GM18867 (cell line): ENCODE results near the gene MAP1LC3B2.
A peak's percentile ranks its signal among the peaks of the same experiment; 100 is the strongest.

Experiments used
- ATAC-seq: cut with Tn5 transposase; IDR thresholded peaks from one replicate; pipeline ENCODE4 v1.9.1; 2021; ENCODE audit warnings: mild to moderate bottlenecking, moderate library complexity; ENCODE audit not compliant: unreplicated experiment

Gene MAP1LC3B2

DNA sequence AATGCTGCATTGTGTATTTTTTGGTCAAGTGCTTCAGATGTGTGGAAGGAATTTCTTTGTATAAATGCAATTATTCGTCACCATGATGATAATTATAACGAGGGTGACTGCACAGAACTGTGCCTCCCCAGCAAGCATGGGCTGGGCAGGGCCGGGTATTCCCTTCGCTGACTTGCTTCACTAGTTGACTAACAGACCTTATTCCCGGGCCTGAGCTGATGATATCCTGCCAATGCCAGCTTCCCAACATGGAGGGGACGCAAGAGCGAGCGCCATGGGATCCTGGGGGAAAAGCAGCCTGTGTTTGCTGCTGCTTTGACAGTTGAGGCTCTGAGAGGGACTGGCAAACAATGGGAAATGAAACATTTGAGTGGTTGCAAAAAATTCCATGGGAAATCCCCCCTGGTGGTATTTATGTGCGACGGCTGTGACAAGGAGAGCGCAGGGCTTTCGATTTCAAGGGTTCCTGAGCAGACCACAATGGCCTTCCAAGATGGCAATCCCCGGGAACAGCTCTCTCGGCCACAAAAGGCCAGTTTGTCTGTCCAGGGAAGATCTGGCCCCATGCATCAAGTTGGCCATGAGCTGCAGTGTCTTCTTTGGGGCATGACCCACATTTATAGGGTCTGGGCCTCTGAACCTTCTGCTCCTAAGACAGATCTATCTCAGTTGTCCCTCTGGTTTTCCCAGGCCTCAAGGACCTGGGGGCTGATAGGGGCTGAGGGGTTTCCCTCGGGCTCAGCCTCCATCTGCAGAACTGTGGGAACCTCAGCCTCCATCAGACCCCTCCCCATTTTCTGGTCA lies 21.9 kb upstream of the MAP1LC3B2 start:
- peak; percentile 28 for ATAC-seq

DNA sequence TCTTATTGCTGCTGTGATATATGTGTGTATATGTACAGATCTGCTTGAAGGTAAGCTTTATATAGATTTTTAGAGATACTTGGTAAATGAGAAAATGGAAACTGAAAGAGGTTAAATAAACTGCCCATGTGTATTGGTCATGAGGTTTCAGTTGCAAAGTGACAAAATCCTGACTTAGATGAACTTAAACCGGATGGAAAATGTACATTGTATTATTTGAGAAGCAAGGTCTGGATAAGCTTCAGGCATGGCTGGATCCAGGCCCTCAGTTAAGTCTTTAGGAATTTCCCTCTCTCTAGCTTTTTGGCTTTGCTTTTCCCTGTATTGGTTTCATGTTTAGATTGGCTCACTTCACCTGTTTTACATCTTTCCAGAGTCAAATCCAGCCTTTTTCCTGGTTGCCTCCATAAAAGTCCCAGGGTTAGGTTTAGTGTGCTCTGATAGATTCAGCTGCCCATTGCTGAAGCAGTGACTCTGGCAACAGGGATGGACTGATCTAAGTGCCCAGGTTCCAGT lies 21.0 kb upstream of the MAP1LC3B2 start:
- ATAC-seq: peak; percentile 73

GRCh38 chr12:116538682-116539305 lies 20.4 kb upstream of the MAP1LC3B2 start:
- no peak for ATAC-seq

- ATAC-seq: no peak
Observed at GRCh38 chr12:116539361-116539771, 19.8 kb upstream of the MAP1LC3B2 start.

DNA sequence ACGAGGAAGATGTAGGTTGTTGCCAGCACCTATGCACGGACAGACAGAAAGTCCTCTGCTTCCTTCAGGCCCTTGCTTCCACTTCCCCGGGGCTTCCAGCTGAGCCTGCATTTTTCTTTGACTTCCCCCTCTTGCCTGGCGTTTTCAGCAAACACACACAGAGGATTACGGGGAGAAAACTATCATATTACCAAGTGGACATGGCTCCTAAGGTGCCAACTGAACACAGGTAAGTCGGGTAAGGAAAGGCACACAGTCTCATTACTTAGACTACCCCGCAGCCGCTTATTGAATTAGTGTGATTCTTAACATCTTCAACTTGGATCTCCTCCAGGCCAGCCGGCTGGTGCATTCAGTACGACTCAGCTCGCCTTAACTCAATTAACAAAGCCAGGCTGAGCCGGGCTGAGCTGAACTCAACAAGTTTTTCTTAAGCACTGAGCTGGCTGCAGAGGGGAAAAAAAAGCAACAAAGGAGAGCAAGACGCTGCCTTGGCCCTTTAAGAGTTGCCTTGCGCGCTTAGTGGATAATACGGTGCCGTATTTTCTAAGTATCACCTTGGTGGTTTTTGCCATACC lies 19.2 kb upstream of the MAP1LC3B2 start:
- no peak for ATAC-seq

DNA sequence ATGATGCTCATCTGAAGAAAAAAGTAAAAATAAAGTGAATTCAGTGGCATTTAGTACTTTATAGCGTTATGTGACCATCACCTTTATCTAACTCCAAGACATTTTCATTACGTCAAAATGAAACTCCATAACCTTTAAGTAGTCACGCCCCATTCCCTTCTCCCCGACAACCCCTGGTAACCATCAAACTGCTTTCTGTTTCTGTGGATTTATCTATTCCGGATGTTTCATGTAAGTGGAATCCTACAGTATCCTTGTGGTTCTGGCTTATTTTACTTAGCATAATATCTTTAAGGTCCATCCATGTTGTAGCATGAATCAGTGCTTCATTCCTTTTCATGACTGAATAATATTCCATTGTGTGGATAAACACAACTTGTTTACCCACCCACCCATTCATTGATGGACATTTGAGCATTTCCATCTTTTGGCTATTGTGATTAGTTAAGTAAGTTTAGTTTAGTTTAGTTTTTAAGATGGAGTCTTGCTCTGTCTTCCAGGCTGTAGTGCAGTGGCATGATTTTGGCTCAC lies 18.5 kb upstream of the MAP1LC3B2 start:
- ATAC-seq: no peak

GRCh38 chr12:116541547-116542344 lies 17.4 kb upstream of the MAP1LC3B2 start:
- ATAC-seq: no peak

- ATAC-seq: no peak
Observed at GRCh38 chr12:116542345-116542956, 16.7 kb upstream of the MAP1LC3B2 start.

- no peak for ATAC-seq
Observed at GRCh38 chr12:116544656-116545055, 14.5 kb upstream of the MAP1LC3B2 start.

- ATAC-seq: no peak
Observed at GRCh38 chr12:116545144-116545543, 14.0 kb upstream of the MAP1LC3B2 start.

DNA sequence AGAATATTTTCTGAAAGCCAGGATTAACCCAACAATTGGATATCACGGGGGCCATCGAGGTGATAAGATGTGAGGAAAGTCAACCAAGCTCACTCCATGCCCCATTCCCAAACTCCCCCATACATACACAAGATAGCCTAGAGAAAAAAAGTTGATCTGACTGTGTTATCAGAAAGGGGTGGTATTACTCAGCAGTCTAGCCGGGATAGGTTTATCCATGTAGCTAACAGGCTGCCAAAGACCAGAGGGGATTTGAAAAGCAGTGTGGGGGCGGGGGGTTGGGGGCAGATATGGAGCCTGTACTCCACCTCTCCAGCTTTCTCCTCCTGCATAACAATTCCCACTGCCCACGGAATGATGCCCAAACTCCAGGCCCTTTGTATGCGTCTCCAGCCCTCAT lies 13.2 kb upstream of the MAP1LC3B2 start:
- no peak for ATAC-seq

DNA sequence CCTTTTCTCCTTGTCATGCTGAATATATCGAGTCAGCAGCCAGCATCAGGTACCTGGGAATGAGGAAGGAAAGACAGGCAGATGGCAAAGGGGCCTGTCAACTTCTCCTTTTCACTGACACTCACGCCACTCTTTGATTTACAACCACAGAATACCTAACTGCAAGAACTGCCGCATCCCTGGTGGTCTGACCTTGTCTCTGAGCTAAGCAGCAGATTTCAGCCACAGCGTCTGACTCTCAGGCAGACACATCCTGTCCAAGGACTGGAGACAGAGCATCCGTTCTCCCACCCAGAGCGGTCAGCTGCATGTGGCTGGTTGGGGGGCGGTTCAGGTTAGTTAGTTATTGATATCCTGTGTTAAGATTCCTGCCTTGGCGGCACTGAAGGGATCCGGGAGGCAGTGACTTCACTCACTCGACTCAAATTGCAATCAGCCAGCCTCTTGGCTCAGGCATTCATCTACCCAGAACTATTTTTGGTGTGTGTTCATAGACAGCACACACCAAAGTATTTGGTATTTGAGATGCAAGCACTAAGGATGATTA lies 11.2 kb upstream of the MAP1LC3B2 start:
- ATAC-seq: peak; percentile 79

- ATAC-seq: no peak
Observed at GRCh38 chr12:116549993-116550392, 9.2 kb upstream of the MAP1LC3B2 start.

- no peak for ATAC-seq
Observed at GRCh38 chr12:116551151-116551550, 8.0 kb upstream of the MAP1LC3B2 start.

- no peak for ATAC-seq
Observed at GRCh38 chr12:116551619-116551951, 7.6 kb upstream of the MAP1LC3B2 start.

DNA sequence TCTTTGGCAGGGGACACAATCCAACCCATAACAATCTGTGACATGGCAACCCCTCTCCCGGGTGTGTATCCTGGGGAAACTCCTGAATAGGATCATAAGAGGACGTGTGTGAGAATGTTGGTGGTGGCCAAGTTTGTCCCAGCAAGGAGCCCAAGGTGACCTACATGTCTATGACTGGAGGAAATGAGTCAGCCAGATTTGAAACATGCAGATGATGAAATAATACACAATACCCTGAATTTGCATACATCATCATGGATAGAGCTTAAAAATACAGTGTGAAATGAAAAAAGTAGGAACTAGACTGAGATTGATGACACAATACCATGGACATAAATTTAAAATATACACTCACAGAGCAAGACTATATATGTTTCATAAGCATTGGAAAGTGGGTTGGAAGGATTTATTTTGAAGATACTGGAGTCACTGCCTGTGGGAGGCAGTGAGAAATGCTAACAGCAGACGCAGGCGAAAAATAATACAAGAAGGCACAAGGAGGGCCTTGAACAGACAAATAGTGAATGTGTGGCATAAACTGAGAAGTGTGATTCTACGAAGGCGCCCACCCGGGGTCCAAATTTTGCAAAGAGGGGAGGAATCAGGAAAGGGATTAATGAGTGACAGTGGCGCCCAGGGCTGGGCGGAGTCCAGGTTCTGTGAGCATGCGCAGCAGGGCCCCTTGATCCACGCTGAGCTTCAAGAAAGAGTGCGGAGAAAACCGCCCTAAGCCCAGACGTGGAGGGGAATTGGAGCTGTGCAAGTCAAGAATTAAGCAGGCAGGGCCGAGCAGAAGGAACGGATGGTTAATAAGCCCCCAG lies 7.0 kb upstream of the MAP1LC3B2 start:
- ATAC-seq: no peak

DNA sequence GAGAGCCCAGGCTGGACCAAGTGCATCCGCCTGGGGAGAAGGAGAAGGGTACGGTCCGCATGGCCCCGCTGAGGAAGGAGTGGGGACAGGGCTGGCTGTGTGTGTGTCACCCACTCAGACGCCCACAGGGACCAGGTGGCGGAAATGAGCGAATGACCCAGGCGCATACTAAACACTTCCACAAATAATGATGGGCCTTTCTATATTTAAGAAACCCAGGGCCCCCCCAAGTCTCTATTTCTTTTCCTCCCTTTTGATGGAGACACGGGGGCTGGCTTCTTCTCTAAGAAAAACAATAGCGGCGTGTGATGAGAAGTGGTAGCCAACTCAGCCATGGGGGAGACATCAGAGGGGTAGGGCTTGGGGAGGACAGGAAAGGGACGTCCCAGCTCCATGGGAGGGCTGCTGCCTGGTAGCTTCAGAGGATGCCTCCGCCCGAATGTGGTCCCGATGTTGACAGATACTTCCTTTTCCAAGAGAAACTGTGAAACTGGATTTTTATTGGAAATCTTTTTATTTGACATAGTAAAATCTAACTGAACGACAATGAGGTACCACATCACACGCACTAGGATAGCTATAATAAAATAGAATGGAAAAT lies 6.3 kb upstream of the MAP1LC3B2 start:
- ATAC-seq: no peak

GRCh38 chr12:116556356-116556952 lies 2.7 kb upstream of the MAP1LC3B2 start:
- ATAC-seq: no peak
